Peyer's patch (tissue), 4 donors: ENCODE measurements around the gene IGF2BP1. TPM values are rescaled to one million over a fixed set of nuclear protein-coding genes. Genes with fewer than 3 reads are reported as not detected.
A peak's percentile ranks its signal among the peaks of the same experiment; 100 is the strongest.

Experiments used
- DNase-seq, 3 donors: peaks; one replicate each; pipeline ENCODE4 v3.0.0-alpha.2; 2017 to 2019
- H3K27ac ChIP-seq, 4 donors: fragments of 200-600 bp; sonication (generic); one replicate each; pipeline ENCODE4 v1.5.1; 2016 to 2019
- H3K27me3 ChIP-seq, 2 donors: fragments of 200-600 bp; sonication (generic); one replicate each; pipeline ENCODE4 v1.5.1; 2019
- H3K36me3 ChIP-seq, 3 donors: fragments of 200-600 bp; sonication (generic); one replicate each; pipeline ENCODE4 v1.5.1; 2016 to 2019
- H3K4me1 ChIP-seq, 4 donors: fragments of 200-600 bp; sonication (generic); one replicate each; pipeline ENCODE4 v1.5.1; 2016 to 2019
- H3K4me3 ChIP-seq, 4 donors: fragments of 200-600 bp; sonication (generic); 1 replicate in 3 of 4; 2 replicates in 1 of 4; pipeline ENCODE4 v1.5.1; 2016 to 2019; ENCODE audit warnings: mild to moderate bottlenecking in 1 of 4
- H3K9me3 ChIP-seq, 4 donors: fragments of 200-600 bp; sonication (generic); one replicate each; pipeline ENCODE4 v1.5.1; 2016 to 2019; ENCODE audit warnings: mild to moderate bottlenecking in 1 of 4
- CTCF ChIP-seq, 6 experiments: fragments of 450-650 bp in 4 of 6; fragments of 200-600 bp in 2 of 6; sonication (generic) in 1 of 6; IDR thresholded peaks; one replicate each; pipeline ENCODE4 v1.5.1; 2017 to 2019; ENCODE audit warnings: antibody characterized with exemption in 6 of 6, mild to moderate bottlenecking in 3 of 6, moderate library complexity in 1 of 6
- POLR2A ChIP-seq, 2 donors: fragments of 450-650 bp; IDR thresholded peaks; one replicate each; pipeline ENCODE4 v1.5.1; 2017; ENCODE audit warnings: antibody characterized with exemption in 2 of 2, mild to moderate bottlenecking in 2 of 2, moderate library complexity in 2 of 2
- total RNA-seq, 4 donors: library from RNA; depleted of rRNA; stranded (reverse); fragments of >200 nt; gene quantifications; one replicate each; pipeline ENCODE4 v1.1.0, GENCODE V29; 2016

Gene IGF2BP1
- total RNA-seq, 4 donors from 2014 or later: 0.54 TPM; not detected in 3

DNA sequence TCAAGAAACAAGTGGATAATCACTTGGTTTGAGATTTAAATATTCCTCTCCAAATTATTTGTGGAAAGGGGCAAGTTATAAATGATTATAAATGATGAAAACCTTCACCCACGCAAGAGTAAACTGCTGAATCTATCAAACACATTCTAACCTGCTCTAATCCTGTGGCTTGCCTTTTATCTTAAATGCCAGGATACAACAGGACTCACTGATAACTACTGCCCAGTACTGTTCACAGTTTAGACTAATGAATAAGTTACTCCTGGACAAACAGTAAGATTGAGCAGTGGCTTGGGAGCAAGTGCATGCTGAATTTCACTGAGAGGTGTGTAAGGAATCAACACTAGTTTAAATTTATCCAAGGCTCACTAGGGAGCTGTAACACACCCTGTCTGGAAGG lies 31.1 kb downstream of the IGF2BP1 start:
- no peak for DNase-seq
- Histone ChIP-seq H3K27ac (no peak overlapping the region), H3K27me3 (no peaks in the 10 kb centered on the region), H3K36me3 (no peaks in the 10 kb centered on the region), H3K9me3 (no peaks in the 10 kb centered on the region), H3K4me1 (peaks cover 0 to 3% (median 0%) of the 10 kb centered on the region in 4 donors), H3K4me3 (no peak overlapping the region)
- no peak for TF ChIP-seq POLR2A (IDR thresholded peaks at IDR 0.05)
- no peak for TF ChIP-seq CTCF (IDR thresholded peaks at IDR 0.05)

DNA sequence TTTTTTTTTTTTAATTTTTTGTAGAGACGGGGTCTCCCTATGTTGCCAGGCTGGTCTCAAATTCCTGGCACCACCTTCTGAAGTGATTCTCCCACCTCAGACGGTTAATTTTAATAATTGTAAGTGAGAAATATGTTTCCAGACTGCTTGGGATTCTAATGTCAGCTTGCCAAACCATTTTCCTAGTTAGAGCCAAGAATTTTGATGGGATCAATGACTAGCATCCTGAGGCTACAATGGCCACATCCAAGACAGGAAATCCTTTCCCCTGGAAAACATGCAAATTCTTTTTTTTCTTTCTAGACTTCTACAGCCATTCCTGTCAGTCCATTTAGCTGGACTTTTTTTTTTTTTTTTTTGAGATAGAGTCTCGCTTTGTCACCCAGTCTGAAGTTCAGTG lies 32.6 kb downstream of the IGF2BP1 start:
- TF ChIP-seq POLR2A (IDR thresholded peaks at IDR 0.05): no peak
- no peak for TF ChIP-seq CTCF (IDR thresholded peaks at IDR 0.05)
- H3K4me1 ChIP-seq: peaks cover 0 to 3% (median 0%) of the 10 kb centered on the region in 4 donors
- no peak overlapping the region for H3K4me3 ChIP-seq
- no peak overlapping the region for H3K27ac ChIP-seq
- H3K9me3 ChIP-seq: no peaks in the 10 kb centered on the region
- H3K27me3 ChIP-seq: no peaks in the 10 kb centered on the region
- H3K36me3 ChIP-seq: no peaks in the 10 kb centered on the region
- DNase-seq: no peak

- H3K4me1 ChIP-seq: peaks cover 0 to 3% (median 0%) of the 10 kb centered on the region in 4 donors
- H3K9me3 ChIP-seq: no peaks in the 10 kb centered on the region
- no peak overlapping the region for H3K4me3 ChIP-seq
- peak in 1 of 3 donors; percentile 65 for DNase-seq
- TF ChIP-seq POLR2A (IDR thresholded peaks at IDR 0.05): no peak
- TF ChIP-seq CTCF (IDR thresholded peaks at IDR 0.05): peak in 5 of 6 experiments; percentile 44 to 81 (median 78)
- no peak overlapping the region for H3K27ac ChIP-seq
- no peaks in the 10 kb centered on the region for H3K36me3 ChIP-seq
- H3K27me3 ChIP-seq: no peaks in the 10 kb centered on the region
These were observed 35.1 kb downstream of the IGF2BP1 start for GRCh38 chr17:49031965-49032928.

GRCh38 chr17:49035470-49036269 lies 38.5 kb downstream of the IGF2BP1 start:
- Histone ChIP-seq H3K4me1 (peaks cover 0 to 3% (median 0%) of the 10 kb centered on the region in 4 donors), H3K36me3 (no peaks in the 10 kb centered on the region), H3K9me3 (no peaks in the 10 kb centered on the region), H3K27me3 (no peaks in the 10 kb centered on the region), H3K4me3 (no peak overlapping the region), H3K27ac (no peak overlapping the region)
- TF ChIP-seq POLR2A (IDR thresholded peaks at IDR 0.05): no peak
- TF ChIP-seq CTCF (IDR thresholded peaks at IDR 0.05): peak; percentile 30 to 64 (median 52)
- DNase-seq: peak in 2 of 3 donors; percentile 34 to 56

DNA sequence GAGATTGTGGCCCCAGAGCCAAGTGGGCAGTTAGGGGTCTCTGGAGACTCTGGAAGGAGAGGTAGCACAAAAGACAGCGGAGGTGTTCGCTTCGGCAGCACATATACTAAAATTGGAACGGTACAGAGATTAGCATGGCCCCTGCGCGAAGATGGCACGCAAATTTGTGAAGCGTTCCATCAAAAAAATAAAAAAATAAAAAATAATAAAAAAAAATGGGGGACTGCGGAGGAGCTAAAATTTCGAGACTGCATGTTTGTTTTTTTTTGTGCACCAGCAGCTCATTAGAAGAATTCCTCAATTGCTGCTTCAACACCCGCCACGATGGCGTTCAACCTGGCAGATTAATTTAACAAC lies 39.1 kb downstream of the IGF2BP1 start:
- TF ChIP-seq CTCF (IDR thresholded peaks at IDR 0.05): no peak
- no peak for TF ChIP-seq POLR2A (IDR thresholded peaks at IDR 0.05)
- Histone ChIP-seq H3K4me1 (peaks cover 0 to 3% (median 0%) of the 10 kb centered on the region in 4 donors), H3K27me3 (no peaks in the 10 kb centered on the region), H3K27ac (no peak overlapping the region), H3K9me3 (no peaks in the 10 kb centered on the region), H3K4me3 (no peak overlapping the region), H3K36me3 (no peaks in the 10 kb centered on the region)
- DNase-seq: no peak
